Measurements from ENCODE around the gene PIN1.

The PIN1 gene

DNA sequence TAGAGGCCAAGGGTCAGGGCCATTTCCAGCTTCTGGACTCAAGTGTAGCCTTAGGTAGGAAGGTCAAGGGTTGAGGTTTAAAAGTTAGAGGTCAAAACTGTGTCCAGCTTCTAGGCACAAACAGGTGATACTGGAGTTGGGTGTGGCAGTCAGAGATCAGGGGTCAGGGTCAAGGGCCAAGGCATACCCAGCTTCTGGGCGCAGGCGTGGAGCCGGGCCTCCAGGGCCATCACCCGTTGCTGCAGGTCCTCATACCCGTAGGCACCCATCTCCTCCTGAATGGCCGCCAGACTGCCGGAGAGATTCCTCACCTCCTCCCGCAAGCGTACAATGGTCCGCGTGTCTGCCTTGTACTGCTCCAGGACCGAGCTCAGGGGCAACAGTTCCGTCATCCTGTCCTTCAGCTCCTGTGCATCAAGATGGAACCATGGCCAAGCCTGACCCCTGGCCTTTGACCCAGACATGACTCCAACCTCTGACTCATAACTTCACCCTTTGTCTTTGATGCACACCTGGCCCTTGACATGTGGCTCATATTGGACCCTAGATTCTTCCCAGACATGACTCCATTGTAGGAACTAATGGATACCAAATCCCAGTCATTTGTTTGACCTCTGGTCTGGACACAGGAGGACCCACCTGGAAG, 22.1 kb downstream of the PIN1 start:
- DNase-seq, result no peak

GRCh38 chr19:9857920-9858746, 23.0 kb downstream of the PIN1 start:
- DNase-seq, result peak in 1 of 2 donors; percentile 53

GRCh38 chr19:9858766-9859165, 23.6 kb downstream of the PIN1 start:
- no peak for DNase-seq

GRCh38 chr19:9860407-9860806, 25.3 kb downstream of the PIN1 start:
- no peak for DNase-seq

DNA sequence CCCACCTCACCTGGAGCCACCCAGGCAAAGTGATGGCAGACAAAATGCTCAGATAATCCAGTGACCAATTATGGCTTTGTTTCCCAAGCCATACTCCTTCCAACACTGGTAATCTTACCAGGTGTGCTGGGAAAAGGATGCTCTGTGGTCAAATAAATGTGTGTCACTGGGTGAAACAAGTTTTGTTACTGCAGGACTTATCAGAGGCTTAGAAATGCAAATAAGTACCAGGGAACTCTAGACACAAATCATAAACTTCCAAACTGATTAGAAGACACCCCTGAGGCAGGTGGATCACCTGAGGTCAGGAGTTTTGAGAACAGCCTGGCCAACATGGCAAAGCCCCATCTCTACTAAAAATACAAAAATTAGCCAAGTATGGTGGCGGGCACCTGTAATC, 26.4 kb downstream of the PIN1 start:
- no peak for DNase-seq

- DNase-seq, result peak in 1 of 2 donors; percentile 18
Measured at GRCh38 chr19:9862938-9863337, 27.8 kb downstream of the PIN1 start.

GRCh38 chr19:9863759-9864158, 28.6 kb downstream of the PIN1 start:
- DNase-seq, result peak in 1 of 2 donors; percentile 14

DNA sequence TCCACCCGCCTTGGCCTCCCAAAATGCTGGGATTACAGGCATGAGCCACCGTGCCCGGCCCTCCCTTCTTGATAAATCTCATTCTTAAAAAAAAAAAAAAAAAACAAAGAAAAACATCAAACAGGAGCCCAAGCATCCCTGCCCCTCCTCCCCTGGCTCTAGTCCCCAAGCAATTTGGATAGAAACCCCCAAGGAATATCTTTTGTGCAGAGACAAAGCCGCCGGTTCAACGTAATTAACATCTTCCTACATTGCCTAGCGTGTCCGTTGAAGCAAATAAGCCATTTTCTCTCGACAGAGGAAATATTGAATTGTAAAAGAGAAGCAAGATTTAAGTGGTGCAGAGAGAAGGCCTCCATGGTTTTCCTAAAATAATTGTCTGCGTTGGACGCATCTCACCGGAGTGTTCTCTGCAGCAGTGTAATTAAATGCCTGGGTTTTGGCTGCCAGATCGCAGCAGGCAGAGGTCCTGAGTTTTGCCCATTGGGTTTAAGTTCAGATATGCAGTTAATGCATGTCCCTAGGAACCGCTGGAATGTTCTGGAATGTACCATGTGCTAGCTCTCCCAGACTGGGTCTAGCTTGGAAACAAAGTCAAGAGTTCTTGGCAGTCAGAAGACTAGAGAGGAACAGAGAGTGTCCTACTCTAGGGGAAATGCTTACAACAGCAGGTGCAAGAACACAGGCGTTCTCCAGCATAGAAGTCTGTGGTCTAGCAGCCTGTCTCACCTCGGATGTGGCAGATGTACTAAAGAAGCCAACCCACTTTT, 30.8 kb downstream of the PIN1 start:
- DNase-seq, result peak; percentile 62 to 65

DNA sequence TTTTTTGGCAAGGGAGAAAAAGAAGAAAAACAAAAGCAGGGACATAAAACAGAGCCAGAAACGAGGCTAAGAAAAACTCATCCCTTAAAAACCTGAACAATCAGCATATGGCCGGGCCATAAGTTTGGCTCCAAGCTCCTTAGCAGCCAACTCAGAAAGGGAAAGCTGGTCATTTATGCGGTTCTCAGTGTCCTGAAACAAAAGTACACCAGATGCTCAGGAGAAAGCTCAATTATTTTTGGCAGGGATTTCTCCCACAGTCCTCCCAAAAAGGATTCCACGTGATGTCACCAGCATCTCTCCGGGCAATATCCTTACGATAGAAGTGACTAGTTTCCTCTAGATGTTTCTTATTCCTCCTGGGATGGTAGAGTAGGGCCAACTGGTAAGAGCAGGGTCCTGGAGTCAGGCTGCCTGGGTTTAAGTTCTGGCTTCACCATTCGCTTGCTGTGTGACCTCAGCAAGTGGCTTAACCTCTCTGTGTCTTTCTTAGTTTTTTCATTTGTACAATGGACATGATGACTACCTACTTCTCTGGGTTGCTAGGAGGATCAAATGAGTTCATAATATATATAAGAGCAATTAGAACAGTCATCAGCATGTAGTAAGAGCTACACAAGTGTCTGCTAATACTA, 34.0 kb downstream of the PIN1 start:
- no peak for DNase-seq

DNA sequence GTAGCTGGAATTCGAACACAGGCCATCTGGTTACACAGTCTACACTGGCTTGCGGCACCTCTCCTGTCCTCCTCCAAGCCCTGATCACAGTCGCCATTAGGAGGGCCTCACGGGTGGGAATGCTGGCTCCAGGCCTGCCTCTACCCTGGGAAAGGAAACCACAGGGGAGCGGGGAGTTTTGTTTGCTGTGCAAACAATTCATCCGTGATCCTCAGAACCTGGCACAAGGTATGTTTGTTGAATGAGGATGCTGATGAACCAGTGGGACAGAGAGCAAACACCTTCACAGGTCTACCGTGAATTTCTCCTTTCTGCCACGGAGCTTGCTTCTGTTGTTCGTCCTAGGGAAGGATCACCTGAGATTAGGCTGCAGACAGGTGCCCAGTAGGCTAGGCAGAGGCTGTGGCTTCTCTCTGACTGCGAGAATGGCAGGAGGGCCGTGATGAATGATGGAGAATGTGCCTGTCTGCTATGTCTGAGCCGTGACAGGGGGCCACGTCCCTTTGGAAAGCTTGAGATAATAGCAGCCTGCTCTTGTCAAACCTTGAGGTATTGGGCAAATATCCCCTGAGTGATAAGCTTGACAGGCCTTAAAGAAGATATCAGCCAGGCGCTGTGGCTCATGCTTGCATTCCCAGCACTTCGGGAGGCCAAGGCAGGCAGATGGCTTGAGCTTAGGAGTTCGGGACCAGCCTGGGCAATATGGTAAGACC, 36.7 kb downstream of the PIN1 start:
- no peak for DNase-seq

DNA sequence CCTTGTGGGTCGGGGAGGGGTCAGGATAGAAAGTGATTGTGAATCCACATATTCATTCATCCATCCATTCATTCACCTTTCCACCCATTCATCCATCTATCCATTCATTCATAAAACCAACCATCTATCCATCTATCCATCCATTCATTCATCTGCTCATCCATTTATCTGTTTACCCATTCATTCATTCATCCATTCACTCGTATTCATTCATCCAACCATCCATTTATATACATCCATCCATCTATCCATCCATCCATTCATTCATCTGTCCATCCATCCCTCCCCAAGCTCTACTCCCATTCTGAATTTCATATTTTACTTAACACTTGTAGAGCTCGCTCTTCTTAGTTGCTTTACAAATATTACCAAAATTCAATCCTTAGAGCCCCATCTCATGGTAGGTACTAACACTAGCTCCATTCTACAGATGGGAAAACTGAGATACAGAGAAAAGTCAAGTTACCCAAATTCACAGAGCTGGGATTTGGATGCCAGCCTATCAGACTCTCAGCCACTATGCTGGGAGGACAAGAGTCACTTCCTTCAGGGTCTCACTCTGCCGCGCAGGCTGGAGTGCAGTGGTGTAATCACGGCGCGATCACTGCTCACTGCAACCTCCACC, 37.6 kb downstream of the PIN1 start:
- no peak for DNase-seq

- no peak for DNase-seq
Measured at GRCh38 chr19:9875031-9875627, 40.0 kb downstream of the PIN1 start.

DNA sequence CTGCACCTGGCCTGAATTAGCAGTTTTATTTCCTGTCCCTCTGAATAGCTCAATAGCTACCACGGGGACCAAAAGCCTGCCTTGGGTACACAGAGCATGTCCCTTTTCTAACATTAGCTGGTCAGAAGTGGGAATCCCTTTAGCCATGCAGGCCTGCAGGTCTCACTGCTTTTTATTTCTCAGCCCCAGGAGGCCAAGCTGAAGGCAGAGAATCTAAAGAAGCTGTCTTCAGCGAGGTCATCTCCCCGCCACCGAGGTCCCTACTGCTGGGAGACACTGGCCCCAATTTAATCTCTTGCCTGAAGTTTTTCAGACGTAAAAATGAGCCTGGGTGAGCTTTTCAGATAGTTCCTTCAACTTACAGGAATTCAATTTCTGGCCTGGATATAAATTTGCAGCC, 40.7 kb downstream of the PIN1 start:
- DNase-seq, result no peak

GRCh38 chr19:9877780-9878510, 42.8 kb downstream of the PIN1 start:
- DNase-seq, result no peak

DNA sequence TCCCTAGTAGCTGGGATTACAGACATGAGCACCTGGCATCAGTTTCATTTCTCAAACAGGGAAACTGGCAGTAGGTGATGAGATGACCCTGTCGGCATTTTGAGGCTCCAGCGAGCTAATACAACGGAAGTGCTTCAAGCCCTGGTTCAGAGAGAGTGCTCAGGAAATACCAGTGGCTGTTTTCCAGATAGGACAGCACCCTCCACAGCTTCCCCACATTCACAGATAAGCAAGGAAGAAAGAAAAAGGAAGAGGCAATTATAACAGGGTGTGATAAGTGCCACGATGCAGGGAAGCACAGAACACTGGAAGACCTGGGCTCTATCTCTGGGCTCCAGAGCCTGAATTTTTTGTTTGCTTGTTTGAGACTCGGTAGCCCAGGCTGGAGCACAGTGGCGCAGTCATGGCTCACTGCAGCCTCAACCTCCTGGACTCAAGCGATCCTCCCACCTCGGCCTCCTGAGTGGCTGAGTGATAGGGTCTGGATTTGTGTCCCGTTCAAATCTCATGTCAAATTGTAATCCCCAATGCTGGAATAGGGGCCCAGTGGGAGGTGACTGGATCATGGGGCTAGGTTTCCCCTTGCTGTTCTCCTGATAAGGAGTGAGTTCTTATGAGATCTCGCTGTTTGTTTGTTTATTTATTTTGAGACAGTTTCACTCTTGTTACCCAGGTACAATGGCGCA, 43.5 kb downstream of the PIN1 start:
- no peak for DNase-seq

DNA sequence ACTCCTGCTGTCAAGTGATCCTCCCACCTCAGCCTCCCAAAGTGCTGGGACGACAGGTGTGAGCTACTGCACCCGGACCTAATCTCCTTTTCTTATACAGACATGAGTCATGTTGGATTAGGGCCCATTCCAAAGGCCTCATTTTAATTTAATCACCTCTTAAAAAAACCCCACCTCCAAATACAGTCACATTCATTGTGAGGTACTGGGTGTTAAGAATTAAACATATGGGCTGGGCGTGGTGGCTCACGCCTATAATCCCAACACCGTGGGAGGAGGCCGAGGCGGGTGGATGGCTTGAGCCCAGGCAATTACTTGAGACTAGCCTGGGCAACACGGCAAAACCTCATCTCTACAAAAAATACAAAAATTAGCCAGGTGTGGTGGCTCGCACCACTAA, 46.6 kb downstream of the PIN1 start:
- DNase-seq, result no peak

- no peak for DNase-seq
Measured at GRCh38 chr19:9883231-9883758, 48.2 kb downstream of the PIN1 start.

DNA sequence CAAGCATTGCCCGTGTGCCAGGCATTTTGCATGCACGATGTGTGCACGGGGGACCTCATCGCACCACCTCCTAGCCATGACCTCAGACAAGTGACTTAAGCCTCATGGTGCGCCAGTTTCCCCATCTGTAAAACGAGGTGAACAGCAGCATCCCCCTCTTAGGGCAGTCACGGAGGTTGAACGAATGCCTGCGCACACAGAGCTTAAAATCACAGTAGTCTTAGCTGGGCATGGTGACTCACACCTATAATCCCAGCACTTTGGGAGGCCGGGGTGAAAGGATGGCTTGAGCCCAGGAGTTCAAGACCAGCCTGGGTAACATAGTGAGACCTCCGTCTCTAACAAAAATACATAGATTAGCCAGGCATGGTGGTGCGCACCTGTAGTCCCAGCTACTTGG, 48.6 kb downstream of the PIN1 start:
- no peak for DNase-seq

DNA sequence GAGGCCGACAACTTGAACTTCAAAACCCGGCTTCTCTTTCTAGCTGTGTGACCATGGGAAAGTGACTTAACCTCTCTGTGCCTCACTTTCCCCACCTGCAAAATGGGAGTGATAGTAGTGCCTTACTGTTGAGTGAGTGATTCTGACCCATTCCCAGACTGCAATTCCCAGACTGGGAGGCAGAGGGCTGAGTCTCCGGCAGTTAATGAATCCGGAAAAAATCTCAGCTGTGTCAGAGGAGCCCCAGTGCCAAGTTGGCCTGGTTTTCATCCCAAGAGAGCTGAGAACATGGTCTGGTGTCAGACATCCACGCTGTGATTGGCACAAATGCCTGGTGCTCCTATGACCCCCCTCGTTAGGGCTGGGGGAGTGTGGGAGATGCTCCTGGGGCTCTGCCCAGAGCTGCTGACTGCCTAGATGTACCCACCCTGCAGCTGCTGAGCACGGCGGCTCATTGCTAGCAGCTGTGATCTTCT, 50.0 kb downstream of the PIN1 start:
- DNase-seq, result no peak

Measured in CD4-positive, alpha-beta T cell treated with Interleukin-4 for 1 hour (primary cell).